WERI-Rb-1 (cell line): ENCODE results near the gene HSD17B2.

Experiments
- DNase-seq: peaks from one replicate; pipeline ENCODE4 v3.0.0-alpha.2; 2020
- H3K27ac ChIP-seq: fragments of 250-450 bp; sonication (Bioruptor Pico); 2 replicates; pipeline ENCODE4 v1.5.1; 2020; ENCODE audit warnings: mild to moderate bottlenecking, moderate library complexity
- H3K27me3 ChIP-seq: fragments of 250-450 bp; sonication (Bioruptor Pico); 2 replicates; pipeline ENCODE4 v1.5.1; 2021; ENCODE audit warnings: mild to moderate bottlenecking, low read depth, moderate library complexity; ENCODE audit not compliant: insufficient read depth, severe bottlenecking
- H3K36me3 ChIP-seq: fragments of 250-450 bp; sonication (Bioruptor Pico); 2 replicates; pipeline ENCODE4 v1.5.1; 2020; ENCODE audit warnings: mild to moderate bottlenecking, moderate library complexity
- H3K4me3 ChIP-seq: 2 replicates; pipeline ENCODE4 v1.5.1; 2011; ENCODE audit warnings: low read depth, mild to moderate bottlenecking, control low read depth, low read length
- H3K9me3 ChIP-seq: fragments of 250-450 bp; sonication (Bioruptor Pico); 2 replicates; pipeline ENCODE4 v1.5.1; 2021; ENCODE audit warnings: mild to moderate bottlenecking, moderate library complexity; ENCODE audit not compliant: severe bottlenecking
- TF ChIP-seq, protein P1 (sequence below): IDR thresholded peaks from 2 replicates; pipeline ENCODE4 v1.5.1; 2011; ENCODE audit warnings: low read depth, mild to moderate bottlenecking, control low read depth, inconsistent platforms, low read length

The HSD17B2 gene

GRCh38 chr16:82082543-82083244 is 47.6 kb downstream of the HSD17B2 start:
- TF ChIP-seq, protein P1, sequence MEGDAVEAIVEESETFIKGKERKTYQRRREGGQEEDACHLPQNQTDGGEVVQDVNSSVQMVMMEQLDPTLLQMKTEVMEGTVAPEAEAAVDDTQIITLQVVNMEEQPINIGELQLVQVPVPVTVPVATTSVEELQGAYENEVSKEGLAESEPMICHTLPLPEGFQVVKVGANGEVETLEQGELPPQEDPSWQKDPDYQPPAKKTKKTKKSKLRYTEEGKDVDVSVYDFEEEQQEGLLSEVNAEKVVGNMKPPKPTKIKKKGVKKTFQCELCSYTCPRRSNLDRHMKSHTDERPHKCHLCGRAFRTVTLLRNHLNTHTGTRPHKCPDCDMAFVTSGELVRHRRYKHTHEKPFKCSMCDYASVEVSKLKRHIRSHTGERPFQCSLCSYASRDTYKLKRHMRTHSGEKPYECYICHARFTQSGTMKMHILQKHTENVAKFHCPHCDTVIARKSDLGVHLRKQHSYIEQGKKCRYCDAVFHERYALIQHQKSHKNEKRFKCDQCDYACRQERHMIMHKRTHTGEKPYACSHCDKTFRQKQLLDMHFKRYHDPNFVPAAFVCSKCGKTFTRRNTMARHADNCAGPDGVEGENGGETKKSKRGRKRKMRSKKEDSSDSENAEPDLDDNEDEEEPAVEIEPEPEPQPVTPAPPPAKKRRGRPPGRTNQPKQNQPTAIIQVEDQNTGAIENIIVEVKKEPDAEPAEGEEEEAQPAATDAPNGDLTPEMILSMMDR = no peak
- Histone ChIP-seq H3K4me3 (no peak overlapping the region), H3K36me3 (no peaks in the 10 kb centered on the region), H3K27ac (no peak overlapping the region), H3K27me3 (no peaks in the 10 kb centered on the region), H3K9me3 (no peaks in the 10 kb centered on the region)
- no peak for DNase-seq

- no peak overlapping the region for H3K27ac ChIP-seq
- H3K4me3 ChIP-seq = no peak overlapping the region
- no peaks in the 10 kb centered on the region for H3K36me3 ChIP-seq
- H3K27me3 ChIP-seq = no peaks in the 10 kb centered on the region
- no peaks in the 10 kb centered on the region for H3K9me3 ChIP-seq
- TF ChIP-seq, protein P1 = no peak
- no peak for DNase-seq
Measured at GRCh38 chr16:82083710-82084353, 48.8 kb downstream of the HSD17B2 start.

GRCh38 chr16:82085011-82085779 is 50.1 kb downstream of the HSD17B2 start:
- no peak overlapping the region for H3K4me3 ChIP-seq
- no peak for DNase-seq
- no peaks in the 10 kb centered on the region for H3K9me3 ChIP-seq
- H3K36me3 ChIP-seq = no peaks in the 10 kb centered on the region
- no peak overlapping the region for H3K27ac ChIP-seq
- TF ChIP-seq, protein P1 = no peak
- H3K27me3 ChIP-seq = no peaks in the 10 kb centered on the region

GRCh38 chr16:82088483-82088882 is 53.4 kb downstream of the HSD17B2 start:
- H3K27ac ChIP-seq = peak overlapping the region; percentile 74

GRCh38 chr16:82091241-82091640 is 56.2 kb downstream of the HSD17B2 start:
- no peak for DNase-seq
- Histone ChIP-seq H3K27ac (no peak overlapping the region), H3K27me3 (no peaks in the 10 kb centered on the region), H3K4me3 (no peak overlapping the region), H3K9me3 (no peaks in the 10 kb centered on the region), H3K36me3 (no peaks in the 10 kb centered on the region)
- TF ChIP-seq, protein P1 = no peak

More at GRCh38 chr16:82088483-82088882, 53.4 kb downstream of the HSD17B2 start:
- Histone ChIP-seq H3K4me3 (no peak overlapping the region), H3K36me3 (no peaks in the 10 kb centered on the region), H3K9me3 (no peaks in the 10 kb centered on the region), H3K27me3 (no peaks in the 10 kb centered on the region)
- peak; percentile 30 for DNase-seq
- TF ChIP-seq, protein P1 = no peak
